ENCODE results near the gene SOAT1. TPM values are rescaled to one million over a fixed set of nuclear protein-coding genes. Genes with fewer than 3 reads are reported as not detected.

The SOAT1 gene
- total RNA-seq, 1 experiment from 2014 or later: 41.8 TPM

Other genes starting within 250 kb of the SOAT1 start
- 82.3 and 136 TPM in 2 replicates for gene TOR3A, start 211.7 kb upstream of the SOAT1 start, total RNA-seq (2014; rRNA removed; shearing (Covaris generic))
- 10.2 TPM in 2 replicates for gene ABL2, start 64.1 kb upstream of the SOAT1 start, total RNA-seq (2014; rRNA removed; shearing (Covaris generic))
- 3.6 TPM in 1 of 2 replicates, not detected in the other for gene AXDND1, start 72.2 kb downstream of the SOAT1 start, total RNA-seq (2014; rRNA removed; shearing (Covaris generic))